ENCODE data around the gene ATN1. TPM values are rescaled to one million over a fixed set of nuclear protein-coding genes. Genes with fewer than 3 reads are reported as not detected.

The ATN1 gene
- total RNA-seq, 1 donor = 4.6 TPM

GRCh38 chr12:6978188-6978587, 50.4 kb downstream of the ATN1 start:
- Histone ChIP-seq H3K4me1 (ENCODE audit: insufficient read depth, low read length) (no peaks in the 10 kb centered on the region), H3K9me3 (ENCODE audit: low read depth, low read length) (no peaks in the 10 kb centered on the region), H3K4me3 (ENCODE audit: low read length) (no peak overlapping the region), H3K27me3 (ENCODE audit: insufficient read depth, low read length) (no peaks in the 10 kb centered on the region)

GRCh38 chr12:6978611-6979011, 50.9 kb downstream of the ATN1 start:
- Histone ChIP-seq H3K4me3 (ENCODE audit: low read length) (no peak overlapping the region), H3K27me3 (ENCODE audit: insufficient read depth, low read length) (no peaks in the 10 kb centered on the region), H3K4me1 (ENCODE audit: insufficient read depth, low read length) (no peaks in the 10 kb centered on the region), H3K9me3 (ENCODE audit: low read depth, low read length) (no peaks in the 10 kb centered on the region)

GRCh38 chr12:6979021-6979420, 51.3 kb downstream of the ATN1 start:
- H3K4me1 ChIP-seq (ENCODE audit: insufficient read depth, low read length) = no peaks in the 10 kb centered on the region
- no peaks in the 10 kb centered on the region for H3K27me3 ChIP-seq (ENCODE audit: insufficient read depth, low read length)
- H3K9me3 ChIP-seq (ENCODE audit: low read depth, low read length) = no peaks in the 10 kb centered on the region
- H3K4me3 ChIP-seq (ENCODE audit: low read length) = no peak overlapping the region

- Histone ChIP-seq H3K4me3 (ENCODE audit: low read length) (no peak overlapping the region), H3K4me1 (ENCODE audit: insufficient read depth, low read length) (no peaks in the 10 kb centered on the region), H3K9me3 (ENCODE audit: low read depth, low read length) (no peaks in the 10 kb centered on the region), H3K27me3 (ENCODE audit: insufficient read depth, low read length) (no peaks in the 10 kb centered on the region)
Measured at GRCh38 chr12:6979453-6979852, 51.7 kb downstream of the ATN1 start.

GRCh38 chr12:6980075-6980474, 52.3 kb downstream of the ATN1 start:
- no peaks in the 10 kb centered on the region for H3K27me3 ChIP-seq (ENCODE audit: insufficient read depth, low read length)
- H3K4me3 ChIP-seq (ENCODE audit: low read length) = no peak overlapping the region

GRCh38 chr12:6980740-6981139, 53.0 kb downstream of the ATN1 start:
- Histone ChIP-seq H3K27me3 (ENCODE audit: insufficient read depth, low read length) (no peaks in the 10 kb centered on the region), H3K9me3 (ENCODE audit: low read depth, low read length) (no peaks in the 10 kb centered on the region), H3K4me3 (ENCODE audit: low read length) (no peak overlapping the region), H3K4me1 (ENCODE audit: insufficient read depth, low read length) (no peaks in the 10 kb centered on the region)

More at GRCh38 chr12:6980075-6980474, 52.3 kb downstream of the ATN1 start:
- H3K9me3 ChIP-seq (ENCODE audit: low read depth, low read length) = no peaks in the 10 kb centered on the region
- no peaks in the 10 kb centered on the region for H3K4me1 ChIP-seq (ENCODE audit: insufficient read depth, low read length)

- Histone ChIP-seq H3K9me3 (ENCODE audit: low read depth, low read length) (no peaks in the 10 kb centered on the region), H3K4me1 (ENCODE audit: insufficient read depth, low read length) (no peaks in the 10 kb centered on the region), H3K27me3 (ENCODE audit: insufficient read depth, low read length) (no peaks in the 10 kb centered on the region), H3K4me3 (ENCODE audit: low read length) (no peak overlapping the region)
Measured at GRCh38 chr12:6981152-6982052, 53.6 kb downstream of the ATN1 start.

- H3K9me3 ChIP-seq (ENCODE audit: low read depth, low read length) = no peaks in the 10 kb centered on the region
- no peaks in the 10 kb centered on the region for H3K27me3 ChIP-seq (ENCODE audit: insufficient read depth, low read length)
- no peaks in the 10 kb centered on the region for H3K4me1 ChIP-seq (ENCODE audit: insufficient read depth, low read length)
- no peak overlapping the region for H3K4me3 ChIP-seq (ENCODE audit: low read length)
Measured at GRCh38 chr12:6982532-6982931, 54.8 kb downstream of the ATN1 start.

- H3K4me3 ChIP-seq (ENCODE audit: low read length) = no peak overlapping the region
- no peaks in the 10 kb centered on the region for H3K9me3 ChIP-seq (ENCODE audit: low read depth, low read length)
- no peaks in the 10 kb centered on the region for H3K4me1 ChIP-seq (ENCODE audit: insufficient read depth, low read length)
- no peaks in the 10 kb centered on the region for H3K27me3 ChIP-seq (ENCODE audit: insufficient read depth, low read length)
Measured at GRCh38 chr12:6987956-6988553, 60.3 kb downstream of the ATN1 start.

Other genes starting within 250 kb of the ATN1 start
- gene ZNF384, start 238.6 kb upstream of the ATN1 start, total RNA-seq = 23.2 TPM
- not detected for gene PIANP, start 227.1 kb upstream of the ATN1 start, total RNA-seq
- gene COPS7A, start 203.9 kb upstream of the ATN1 start, total RNA-seq = 9.3 TPM
- 63.2 TPM for gene MLF2, start 174.8 kb upstream of the ATN1 start, total RNA-seq
- 1.9 TPM for gene PTMS, start 161.6 kb upstream of the ATN1 start, total RNA-seq
- 0.31 TPM for gene LAG3, start 155.4 kb upstream of the ATN1 start, total RNA-seq
- gene CD4, start 138.4 kb upstream of the ATN1 start, total RNA-seq = 94.3 TPM
- 4.2 TPM for gene GPR162, start 106.1 kb upstream of the ATN1 start, total RNA-seq
- gene P3H3, start 99.6 kb upstream of the ATN1 start, total RNA-seq = 2.6 TPM
- gene GNB3, start 87.0 kb upstream of the ATN1 start, total RNA-seq = 0.21 TPM
- 0.10 TPM for gene CDCA3, start 76.7 kb upstream of the ATN1 start, total RNA-seq
- 16.4 TPM for gene USP5, start 75.8 kb upstream of the ATN1 start, total RNA-seq
- 202 TPM for gene TPI1, start 60.4 kb upstream of the ATN1 start, total RNA-seq
- gene SPSB2, start 54.7 kb upstream of the ATN1 start, total RNA-seq = 1.6 TPM
- gene LRRC23, start 23.1 kb upstream of the ATN1 start, total RNA-seq = 4.3 TPM
- gene ENO2, start 13.4 kb upstream of the ATN1 start, total RNA-seq = 11.4 TPM
- not detected for gene RNU7-1, start 15.9 kb downstream of the ATN1 start, total RNA-seq
- 274 TPM for gene C12orf57, start 16.1 kb downstream of the ATN1 start, total RNA-seq
- gene PTPN6, start 23.4 kb downstream of the ATN1 start, total RNA-seq = 99.9 TPM
- 131 TPM for gene PHB2, start 42.7 kb downstream of the ATN1 start, total RNA-seq
- gene EMG1, start 43.0 kb downstream of the ATN1 start, total RNA-seq = 30.6 TPM
- 11.0 TPM for gene LPCAT3, start 90.5 kb downstream of the ATN1 start, total RNA-seq
- gene C1S, start 132.8 kb downstream of the ATN1 start, total RNA-seq = 0.84 TPM
- gene C1R, start 164.5 kb downstream of the ATN1 start, total RNA-seq = 1.4 TPM
- gene C1RL, start 181.3 kb downstream of the ATN1 start, total RNA-seq = 10.6 TPM
- gene RBP5, start 200.9 kb downstream of the ATN1 start, total RNA-seq = not detected
- 13.0 TPM for gene CLSTN3, start 202.4 kb downstream of the ATN1 start, total RNA-seq